Loucy (cell line): ENCODE data around the gene ZBED4.

Source experiments
- H2AFZ ChIP-seq: fragments of 200-600 bp; sonication (generic); 2 replicates; pipeline ENCODE4 v1.6.0; 2016; ENCODE audit warnings: antibody characterized with exemption, mild to moderate bottlenecking, low read length, moderate library complexity
- H3F3A ChIP-seq: fragments of 200-600 bp; 2 replicates; pipeline ENCODE4 v1.6.0; 2016; ENCODE audit warnings: antibody characterized with exemption, low read depth, mild to moderate bottlenecking
- H3K27me3 ChIP-seq: fragments of 200-600 bp; sonication (generic); 2 replicates; pipeline ENCODE4 v1.6.1; 2014; ENCODE audit warnings: low read length, mild to moderate bottlenecking; ENCODE audit not compliant: insufficient read depth, poor library complexity, severe bottlenecking
- H3K36me3 ChIP-seq: fragments of 200-600 bp; sonication (generic); 2 replicates; pipeline ENCODE4 v1.6.1; 2016; ENCODE audit warnings: low read length; ENCODE audit not compliant: insufficient read depth
- H3K4me1 ChIP-seq: fragments of 200-600 bp; sonication (generic); 2 replicates; pipeline ENCODE4 v1.5.1; 2014; ENCODE audit warnings: low read length, mild to moderate bottlenecking; ENCODE audit not compliant: insufficient read depth, poor library complexity, severe bottlenecking
- H3K4me2 ChIP-seq: fragments of 200-600 bp; sonication (generic); 2 replicates; pipeline ENCODE4 v1.6.0; 2014; ENCODE audit warnings: antibody characterized with exemption, low read length, low read depth, mild to moderate bottlenecking; ENCODE audit not compliant: poor library complexity, severe bottlenecking
- H3K4me3 ChIP-seq: fragments of 200-600 bp; sonication (generic); 2 replicates; pipeline ENCODE4 v1.5.1; 2014; ENCODE audit warnings: low read length, mild to moderate bottlenecking, mixed read lengths; ENCODE audit not compliant: poor library complexity, severe bottlenecking
- H3K79me2 ChIP-seq: fragments of 200-600 bp; sonication (generic); 2 replicates; pipeline ENCODE4 v1.6.1; 2014; ENCODE audit warnings: low read length; ENCODE audit not compliant: insufficient read depth
- H3K9ac ChIP-seq: fragments of 200-600 bp; sonication (generic); 2 replicates; pipeline ENCODE4 v1.6.0; 2014; ENCODE audit warnings: mild to moderate bottlenecking, low read depth, low read length, moderate library complexity; ENCODE audit not compliant: poor library complexity, severe bottlenecking
- H3K9me2 ChIP-seq: fragments of 200-600 bp; sonication (generic); replicated peaks from 2 replicates; pipeline ENCODE4 v1.6.1; 2016; ENCODE audit warnings: low read depth, low read length, mixed read lengths
- H3K9me3 ChIP-seq: fragments of 200-600 bp; sonication (generic); 2 replicates; pipeline ENCODE4 v1.6.1; 2014; ENCODE audit warnings: mild to moderate bottlenecking, antibody characterized with exemption, low read length, low read depth; ENCODE audit not compliant: insufficient read depth
- H4K20me1 ChIP-seq: fragments of 200-600 bp; sonication (generic); 2 replicates; pipeline ENCODE4 v1.6.0; 2014; ENCODE audit warnings: antibody characterized with exemption, low read length, mild to moderate bottlenecking; ENCODE audit not compliant: insufficient read depth, poor library complexity, severe bottlenecking
- CTCF ChIP-seq: fragments of 200-600 bp; sonication (generic); conservative IDR thresholded peaks from 2 replicates; pipeline ENCODE4 v1.5.1; 2014; ENCODE audit warnings: mild to moderate bottlenecking, antibody characterized with exemption, low read length
- EZH2phosphoT487 ChIP-seq: fragments of 200-600 bp; IDR thresholded peaks from 2 replicates; pipeline ENCODE4 v1.6.1; 2018; ENCODE audit warnings: antibody characterized with exemption, mild to moderate bottlenecking, moderate library complexity, borderline replicate concordance

ZBED4 gene

GRCh38 chr22:49927483-49928184 lies 74.0 kb downstream of the ZBED4 start:
- Histone ChIP-seq H3K79me2 (no peaks in the 10 kb centered on the region), H3K27me3 (no peaks in the 10 kb centered on the region), H3K4me2 (no peak overlapping the region), H3K4me3 (no peak overlapping the region), H3K4me1 (peaks cover 23% of the 10 kb centered on the region), H3K36me3 (no peaks in the 10 kb centered on the region), H3K9ac (no peak overlapping the region), H3K9me2 (no peaks in the 10 kb centered on the region), H4K20me1 (no peaks in the 10 kb centered on the region), H3F3A (no peaks in the 10 kb centered on the region), H2AFZ (no peak overlapping the region), H3K9me3 (no peaks in the 10 kb centered on the region)
- TF ChIP-seq CTCF (no peak), EZH2phosphoT487 (no peak)

- no peak overlapping the region for H3K9ac ChIP-seq
- H3F3A ChIP-seq, result peaks cover 2% of the 10 kb centered on the region; the same call in 1 of the 2 replicates
- H3K4me2 ChIP-seq, result no peak overlapping the region
- no peak overlapping the region for H2AFZ ChIP-seq
- H4K20me1 ChIP-seq, result no peaks in the 10 kb centered on the region
- no peaks in the 10 kb centered on the region for H3K36me3 ChIP-seq
- peaks cover 26% of the 10 kb centered on the region for H3K4me1 ChIP-seq
- H3K79me2 ChIP-seq, result no peaks in the 10 kb centered on the region
- no peaks in the 10 kb centered on the region for H3K9me3 ChIP-seq
- H3K27me3 ChIP-seq, result no peaks in the 10 kb centered on the region
- no peak overlapping the region for H3K4me3 ChIP-seq
- TF ChIP-seq EZH2phosphoT487, result no peak
- TF ChIP-seq CTCF, result no peak
- H3K9me2 ChIP-seq, result no peaks in the 10 kb centered on the region
These were observed 74.5 kb downstream of the ZBED4 start for GRCh38 chr22:49928185-49928495.

- H4K20me1 ChIP-seq, result no peaks in the 10 kb centered on the region
- H3K79me2 ChIP-seq, result no peaks in the 10 kb centered on the region
- H3K9me3 ChIP-seq, result no peaks in the 10 kb centered on the region
- H3K36me3 ChIP-seq, result no peaks in the 10 kb centered on the region
- H2AFZ ChIP-seq, result no peak overlapping the region
- peaks cover 8% of the 10 kb centered on the region; the same call in 1 of the 2 replicates for H3F3A ChIP-seq
- H3K27me3 ChIP-seq, result no peaks in the 10 kb centered on the region
- H3K9me2 ChIP-seq, result no peaks in the 10 kb centered on the region
- no peak overlapping the region for H3K9ac ChIP-seq
- H3K4me3 ChIP-seq, result no peak overlapping the region
- no peak for TF ChIP-seq CTCF
- TF ChIP-seq EZH2phosphoT487, result no peak
- peaks cover 32% of the 10 kb centered on the region for H3K4me1 ChIP-seq
- H3K4me2 ChIP-seq, result no peak overlapping the region
These were observed 75.0 kb downstream of the ZBED4 start for GRCh38 chr22:49928555-49929210.
